ENCODE measurements around the gene MAST4. TPM values are rescaled to one million over a fixed set of nuclear protein-coding genes. Genes with fewer than 3 reads are reported as not detected.

Gene MAST4
- total and polyA plus RNA-seq, 4 donors = 3.7 to 9.5 (median 6.5) TPM

- Histone ChIP-seq H3K4me1 (ENCODE audit: control insufficient read depth in 4 of 4, insufficient read depth in 4 of 4, low read length in 3 of 4) (no peaks in the 10 kb centered on the region), H3K27ac (ENCODE audit: low read depth in 1 of 2, low read length in 2 of 2) (no peak overlapping the region), H3K27me3 (ENCODE audit: control insufficient read depth in 4 of 4, insufficient read depth in 4 of 4, low read length in 3 of 4) (no peaks in the 10 kb centered on the region), H3K9me3 (ENCODE audit: control insufficient read depth in 4 of 4, low read length in 3 of 4) (no peaks in the 10 kb centered on the region), H3K36me3 (ENCODE audit: control insufficient read depth in 4 of 4, insufficient read depth in 3 of 4, low read depth in 1 of 4, low read length in 3 of 4) (no peaks in the 10 kb centered on the region), H3K4me3 (ENCODE audit: low read depth in 1 of 3, low read length in 3 of 3) (no peak overlapping the region), H3K9ac (ENCODE audit: low read depth in 1 of 2, low read length in 2 of 2) (no peak overlapping the region)
- WGBS = 83% methylated on average over 6 of the region's 6 CpGs
- no peak for DNase-seq (ENCODE audit: low spot score)
- TF ChIP-seq JUND (IDR thresholded peaks at IDR 0.05) (no peak), RAD21 (IDR thresholded peaks at IDR 0.05) (no peak), FOXA2 (IDR thresholded peaks at IDR 0.05) (no peak), TAF1 (conservative IDR thresholded peaks at IDR 0.05) (no peak), GABPA (IDR thresholded peaks at IDR 0.05 in 1 of 2, conservative IDR thresholded peaks at IDR 0.05 in 1 of 2) (no peak), HNF4G (IDR thresholded peaks at IDR 0.05) (no peak), YY1 (IDR thresholded peaks at IDR 0.05) (no peak), HNF4A (conservative IDR thresholded peaks at IDR 0.05) (no peak), SP1 (IDR thresholded peaks at IDR 0.05) (no peak), EGR1 (IDR thresholded peaks at IDR 0.05; ENCODE audit: low read depth in 2 of 2) (no peak), RXRA (IDR thresholded peaks at IDR 0.05) (no peak), NR2F2 (IDR thresholded peaks at IDR 0.05) (no peak)
- TF ChIP-seq, protein P1, sequence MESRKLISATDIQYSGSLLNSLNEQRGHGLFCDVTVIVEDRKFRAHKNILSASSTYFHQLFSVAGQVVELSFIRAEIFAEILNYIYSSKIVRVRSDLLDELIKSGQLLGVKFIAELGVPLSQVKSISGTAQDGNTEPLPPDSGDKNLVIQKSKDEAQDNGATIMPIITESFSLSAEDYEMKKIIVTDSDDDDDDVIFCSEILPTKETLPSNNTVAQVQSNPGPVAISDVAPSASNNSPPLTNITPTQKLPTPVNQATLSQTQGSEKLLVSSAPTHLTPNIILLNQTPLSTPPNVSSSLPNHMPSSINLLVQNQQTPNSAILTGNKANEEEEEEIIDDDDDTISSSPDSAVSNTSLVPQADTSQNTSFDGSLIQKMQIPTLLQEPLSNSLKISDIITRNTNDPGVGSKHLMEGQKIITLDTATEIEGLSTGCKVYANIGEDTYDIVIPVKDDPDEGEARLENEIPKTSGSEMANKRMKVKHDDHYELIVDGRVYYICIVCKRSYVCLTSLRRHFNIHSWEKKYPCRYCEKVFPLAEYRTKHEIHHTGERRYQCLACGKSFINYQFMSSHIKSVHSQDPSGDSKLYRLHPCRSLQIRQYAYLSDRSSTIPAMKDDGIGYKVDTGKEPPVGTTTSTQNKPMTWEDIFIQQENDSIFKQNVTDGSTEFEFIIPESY (IDR thresholded peaks at IDR 0.05) = no peak
- TF ChIP-seq, protein P2, sequence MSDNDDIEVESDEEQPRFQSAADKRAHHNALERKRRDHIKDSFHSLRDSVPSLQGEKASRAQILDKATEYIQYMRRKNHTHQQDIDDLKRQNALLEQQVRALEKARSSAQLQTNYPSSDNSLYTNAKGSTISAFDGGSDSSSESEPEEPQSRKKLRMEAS (IDR thresholded peaks at IDR 0.05) = no peak
- TF ChIP-seq, protein P3, sequence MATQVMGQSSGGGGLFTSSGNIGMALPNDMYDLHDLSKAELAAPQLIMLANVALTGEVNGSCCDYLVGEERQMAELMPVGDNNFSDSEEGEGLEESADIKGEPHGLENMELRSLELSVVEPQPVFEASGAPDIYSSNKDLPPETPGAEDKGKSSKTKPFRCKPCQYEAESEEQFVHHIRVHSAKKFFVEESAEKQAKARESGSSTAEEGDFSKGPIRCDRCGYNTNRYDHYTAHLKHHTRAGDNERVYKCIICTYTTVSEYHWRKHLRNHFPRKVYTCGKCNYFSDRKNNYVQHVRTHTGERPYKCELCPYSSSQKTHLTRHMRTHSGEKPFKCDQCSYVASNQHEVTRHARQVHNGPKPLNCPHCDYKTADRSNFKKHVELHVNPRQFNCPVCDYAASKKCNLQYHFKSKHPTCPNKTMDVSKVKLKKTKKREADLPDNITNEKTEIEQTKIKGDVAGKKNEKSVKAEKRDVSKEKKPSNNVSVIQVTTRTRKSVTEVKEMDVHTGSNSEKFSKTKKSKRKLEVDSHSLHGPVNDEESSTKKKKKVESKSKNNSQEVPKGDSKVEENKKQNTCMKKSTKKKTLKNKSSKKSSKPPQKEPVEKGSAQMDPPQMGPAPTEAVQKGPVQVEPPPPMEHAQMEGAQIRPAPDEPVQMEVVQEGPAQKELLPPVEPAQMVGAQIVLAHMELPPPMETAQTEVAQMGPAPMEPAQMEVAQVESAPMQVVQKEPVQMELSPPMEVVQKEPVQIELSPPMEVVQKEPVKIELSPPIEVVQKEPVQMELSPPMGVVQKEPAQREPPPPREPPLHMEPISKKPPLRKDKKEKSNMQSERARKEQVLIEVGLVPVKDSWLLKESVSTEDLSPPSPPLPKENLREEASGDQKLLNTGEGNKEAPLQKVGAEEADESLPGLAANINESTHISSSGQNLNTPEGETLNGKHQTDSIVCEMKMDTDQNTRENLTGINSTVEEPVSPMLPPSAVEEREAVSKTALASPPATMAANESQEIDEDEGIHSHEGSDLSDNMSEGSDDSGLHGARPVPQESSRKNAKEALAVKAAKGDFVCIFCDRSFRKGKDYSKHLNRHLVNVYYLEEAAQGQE (IDR thresholded peaks at IDR 0.05) = no peak
- TF ChIP-seq, protein P4, sequence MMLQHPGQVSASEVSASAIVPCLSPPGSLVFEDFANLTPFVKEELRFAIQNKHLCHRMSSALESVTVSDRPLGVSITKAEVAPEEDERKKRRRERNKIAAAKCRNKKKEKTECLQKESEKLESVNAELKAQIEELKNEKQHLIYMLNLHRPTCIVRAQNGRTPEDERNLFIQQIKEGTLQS (IDR thresholded peaks at IDR 0.05) = no peak
- TF ChIP-seq, protein P5, sequence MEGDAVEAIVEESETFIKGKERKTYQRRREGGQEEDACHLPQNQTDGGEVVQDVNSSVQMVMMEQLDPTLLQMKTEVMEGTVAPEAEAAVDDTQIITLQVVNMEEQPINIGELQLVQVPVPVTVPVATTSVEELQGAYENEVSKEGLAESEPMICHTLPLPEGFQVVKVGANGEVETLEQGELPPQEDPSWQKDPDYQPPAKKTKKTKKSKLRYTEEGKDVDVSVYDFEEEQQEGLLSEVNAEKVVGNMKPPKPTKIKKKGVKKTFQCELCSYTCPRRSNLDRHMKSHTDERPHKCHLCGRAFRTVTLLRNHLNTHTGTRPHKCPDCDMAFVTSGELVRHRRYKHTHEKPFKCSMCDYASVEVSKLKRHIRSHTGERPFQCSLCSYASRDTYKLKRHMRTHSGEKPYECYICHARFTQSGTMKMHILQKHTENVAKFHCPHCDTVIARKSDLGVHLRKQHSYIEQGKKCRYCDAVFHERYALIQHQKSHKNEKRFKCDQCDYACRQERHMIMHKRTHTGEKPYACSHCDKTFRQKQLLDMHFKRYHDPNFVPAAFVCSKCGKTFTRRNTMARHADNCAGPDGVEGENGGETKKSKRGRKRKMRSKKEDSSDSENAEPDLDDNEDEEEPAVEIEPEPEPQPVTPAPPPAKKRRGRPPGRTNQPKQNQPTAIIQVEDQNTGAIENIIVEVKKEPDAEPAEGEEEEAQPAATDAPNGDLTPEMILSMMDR (IDR thresholded peaks at IDR 0.05; ENCODE audit: low read depth, low read length, missing input control) = no peak
Observed at GRCh38 chr5:66808663-66809062, 212.5 kb downstream of the MAST4 start.

Measured in liver (tissue), 9 donors.